Erythroblast (primary cell): ENCODE data around the gene SLC9A1.

Experiments used
- GATA1 ChIP-seq: IDR thresholded peaks from 2 replicates; pipeline ENCODE4 v1.6.1; 2011; ENCODE audit warnings: low read depth, mild to moderate bottlenecking, control low read depth, low read length, moderate library complexity
- POLR2A ChIP-seq: IDR thresholded peaks from 2 replicates; pipeline ENCODE4 v1.6.1; 2011; ENCODE audit warnings: mild to moderate bottlenecking, low read length

DNA sequence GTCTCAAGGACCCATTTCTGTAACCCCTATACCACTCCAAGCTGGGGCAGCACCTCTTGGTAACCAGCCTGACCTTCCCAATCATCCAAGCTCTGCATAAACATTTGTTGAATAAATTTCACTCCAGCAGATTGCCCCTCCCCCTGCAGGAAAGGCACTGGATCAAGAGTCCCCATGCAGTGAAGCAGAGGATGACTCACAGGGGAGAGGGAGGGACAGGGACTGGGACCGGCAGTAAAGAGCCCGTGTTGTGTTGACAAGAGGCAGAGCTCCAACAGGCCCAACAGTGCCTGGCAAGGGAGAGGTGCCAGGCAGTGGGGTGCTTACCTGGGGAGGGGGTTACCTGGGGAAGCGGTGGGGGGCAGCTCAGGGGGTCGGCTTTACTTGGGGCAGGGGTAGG, 32.3 kb downstream of the SLC9A1 start:
- TF ChIP-seq POLR2A (no peak), GATA1 (no peak)
